ENCODE measurements around the gene MKNK1. TPM values are rescaled to one million over a fixed set of nuclear protein-coding genes. Genes with fewer than 3 reads are reported as not detected.

Gene MKNK1
- total RNA-seq, 1 experiment from 2014 or later = 40.1 TPM

DNA sequence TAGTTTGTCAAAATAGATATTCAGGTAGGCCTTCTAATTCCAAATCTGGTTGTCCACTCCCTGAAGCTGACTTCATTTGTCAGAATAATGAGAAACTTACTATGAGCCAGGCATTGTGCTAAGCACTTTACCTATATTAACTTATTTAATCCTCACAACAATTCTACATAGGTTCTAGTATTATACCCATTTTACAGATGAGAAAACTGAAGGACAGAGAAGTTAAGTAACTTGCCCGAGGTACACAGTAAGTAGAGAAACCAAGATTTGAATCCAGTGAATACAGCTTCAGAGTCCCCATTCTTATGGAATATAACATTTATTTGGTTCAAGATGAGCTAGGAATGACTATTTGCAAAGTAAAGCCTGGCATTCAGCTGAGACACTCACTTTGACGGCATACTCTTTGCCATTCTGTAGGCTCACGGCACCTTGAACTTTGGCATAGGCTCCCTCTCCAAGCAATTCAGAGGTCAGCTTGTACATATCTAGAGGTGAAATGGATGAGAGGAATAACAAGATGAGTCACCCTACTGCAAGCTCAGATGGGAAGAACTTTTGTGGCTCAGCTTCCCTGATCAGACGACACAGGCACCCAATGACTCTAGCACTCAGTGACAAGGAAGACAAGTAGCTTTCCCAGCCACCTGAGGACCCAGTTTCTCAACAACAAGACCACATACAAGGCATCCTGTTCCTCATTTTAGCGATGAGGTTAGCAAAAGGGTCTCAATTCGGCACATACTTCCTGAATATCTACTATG is 23.7 kb downstream of the MKNK1 start:
- CTCF ChIA-PET = no interaction called here
- Histone ChIP-seq H3K27ac (ENCODE audit: low read length) (no peak overlapping the region), H3K4me3 (ENCODE audit: low read depth in 2 of 2, low read length in 2 of 2) (no peak overlapping the region), H3K36me3 (ENCODE audit: control insufficient read depth, insufficient read depth, low read length) (no peaks in the 10 kb centered on the region; the same call in 1 of the 2 replicates), H3K9me3 (ENCODE audit: control insufficient read depth, insufficient read depth, low read depth, low read length) (no peaks in the 10 kb centered on the region), H3K4me1 (ENCODE audit: control insufficient read depth, insufficient read depth, low read length) (no peaks in the 10 kb centered on the region), H3K27me3 (ENCODE audit: control insufficient read depth, insufficient read depth, low read length) (no peaks in the 10 kb centered on the region)
- BruUV-seq (replicated peaks) = no TSS peak
- DNase-seq (ENCODE audit: low read depth, low spot score) = no peak
- no peak for ATAC-seq
- in situ Hi-C loops (cut with HindIII; ENCODE audit: low pct_unique_long_range_greater_than_20kb, low sequenced_read_pairs) = no loop called here
- POLR2A ChIA-PET = no interaction called here
- TF ChIP-seq, protein P1, sequence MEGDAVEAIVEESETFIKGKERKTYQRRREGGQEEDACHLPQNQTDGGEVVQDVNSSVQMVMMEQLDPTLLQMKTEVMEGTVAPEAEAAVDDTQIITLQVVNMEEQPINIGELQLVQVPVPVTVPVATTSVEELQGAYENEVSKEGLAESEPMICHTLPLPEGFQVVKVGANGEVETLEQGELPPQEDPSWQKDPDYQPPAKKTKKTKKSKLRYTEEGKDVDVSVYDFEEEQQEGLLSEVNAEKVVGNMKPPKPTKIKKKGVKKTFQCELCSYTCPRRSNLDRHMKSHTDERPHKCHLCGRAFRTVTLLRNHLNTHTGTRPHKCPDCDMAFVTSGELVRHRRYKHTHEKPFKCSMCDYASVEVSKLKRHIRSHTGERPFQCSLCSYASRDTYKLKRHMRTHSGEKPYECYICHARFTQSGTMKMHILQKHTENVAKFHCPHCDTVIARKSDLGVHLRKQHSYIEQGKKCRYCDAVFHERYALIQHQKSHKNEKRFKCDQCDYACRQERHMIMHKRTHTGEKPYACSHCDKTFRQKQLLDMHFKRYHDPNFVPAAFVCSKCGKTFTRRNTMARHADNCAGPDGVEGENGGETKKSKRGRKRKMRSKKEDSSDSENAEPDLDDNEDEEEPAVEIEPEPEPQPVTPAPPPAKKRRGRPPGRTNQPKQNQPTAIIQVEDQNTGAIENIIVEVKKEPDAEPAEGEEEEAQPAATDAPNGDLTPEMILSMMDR (IDR thresholded peaks at IDR 0.05) = no peak
- TF ChIP-seq TCF7L2 (IDR thresholded peaks at IDR 0.05; ENCODE audit: low read depth, low read length) = no peak
- TF ChIP-seq POLR2AphosphoS5 (IDR thresholded peaks at IDR 0.05; ENCODE audit: low read depth, low read length) = no peak
- TF ChIP-seq SIN3A (IDR thresholded peaks at IDR 0.05; ENCODE audit: borderline replicate concordance, insufficient read depth, low read depth, low read length) = no peak
- TF ChIP-seq, protein P2, sequence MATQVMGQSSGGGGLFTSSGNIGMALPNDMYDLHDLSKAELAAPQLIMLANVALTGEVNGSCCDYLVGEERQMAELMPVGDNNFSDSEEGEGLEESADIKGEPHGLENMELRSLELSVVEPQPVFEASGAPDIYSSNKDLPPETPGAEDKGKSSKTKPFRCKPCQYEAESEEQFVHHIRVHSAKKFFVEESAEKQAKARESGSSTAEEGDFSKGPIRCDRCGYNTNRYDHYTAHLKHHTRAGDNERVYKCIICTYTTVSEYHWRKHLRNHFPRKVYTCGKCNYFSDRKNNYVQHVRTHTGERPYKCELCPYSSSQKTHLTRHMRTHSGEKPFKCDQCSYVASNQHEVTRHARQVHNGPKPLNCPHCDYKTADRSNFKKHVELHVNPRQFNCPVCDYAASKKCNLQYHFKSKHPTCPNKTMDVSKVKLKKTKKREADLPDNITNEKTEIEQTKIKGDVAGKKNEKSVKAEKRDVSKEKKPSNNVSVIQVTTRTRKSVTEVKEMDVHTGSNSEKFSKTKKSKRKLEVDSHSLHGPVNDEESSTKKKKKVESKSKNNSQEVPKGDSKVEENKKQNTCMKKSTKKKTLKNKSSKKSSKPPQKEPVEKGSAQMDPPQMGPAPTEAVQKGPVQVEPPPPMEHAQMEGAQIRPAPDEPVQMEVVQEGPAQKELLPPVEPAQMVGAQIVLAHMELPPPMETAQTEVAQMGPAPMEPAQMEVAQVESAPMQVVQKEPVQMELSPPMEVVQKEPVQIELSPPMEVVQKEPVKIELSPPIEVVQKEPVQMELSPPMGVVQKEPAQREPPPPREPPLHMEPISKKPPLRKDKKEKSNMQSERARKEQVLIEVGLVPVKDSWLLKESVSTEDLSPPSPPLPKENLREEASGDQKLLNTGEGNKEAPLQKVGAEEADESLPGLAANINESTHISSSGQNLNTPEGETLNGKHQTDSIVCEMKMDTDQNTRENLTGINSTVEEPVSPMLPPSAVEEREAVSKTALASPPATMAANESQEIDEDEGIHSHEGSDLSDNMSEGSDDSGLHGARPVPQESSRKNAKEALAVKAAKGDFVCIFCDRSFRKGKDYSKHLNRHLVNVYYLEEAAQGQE (IDR thresholded peaks at IDR 0.05; ENCODE audit: insufficient read depth in 1 of 2, low read depth in 2 of 2, low read length in 1 of 2) = no peak
- intact Hi-C loops (cut with micrococcal nuclease; ENCODE audit: unreplicated experiment) = no loop called here

DNA sequence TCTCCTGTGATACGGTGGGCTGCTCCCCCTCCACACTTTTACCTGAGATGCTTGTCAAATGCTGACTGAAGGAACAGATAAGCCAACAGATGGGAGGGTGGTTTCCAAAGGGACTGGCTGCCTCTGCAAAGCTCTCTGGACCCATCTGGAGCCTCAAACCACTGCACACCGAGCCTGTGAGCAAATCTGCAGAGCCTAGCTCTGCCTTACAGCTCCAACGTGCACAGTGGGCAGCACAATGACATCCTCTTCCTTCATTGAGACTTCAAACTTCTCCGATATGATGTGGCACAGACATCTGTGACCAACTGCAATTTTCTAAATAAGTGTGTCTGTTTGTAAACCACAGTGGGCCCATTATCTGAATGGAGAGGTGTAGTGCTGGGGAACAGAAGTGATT is 26.4 kb downstream of the MKNK1 start:
- intact Hi-C loops (cut with micrococcal nuclease; ENCODE audit: unreplicated experiment) (no loop called here), in situ Hi-C loops (cut with HindIII; ENCODE audit: low pct_unique_long_range_greater_than_20kb, low sequenced_read_pairs) (no loop called here)
- Histone ChIP-seq H3K9me3 (ENCODE audit: control insufficient read depth, insufficient read depth, low read depth, low read length) (no peaks in the 10 kb centered on the region), H3K27ac (ENCODE audit: low read length) (no peak overlapping the region), H3K4me1 (ENCODE audit: control insufficient read depth, insufficient read depth, low read length) (no peaks in the 10 kb centered on the region), H3K4me3 (ENCODE audit: low read depth in 2 of 2, low read length in 2 of 2) (no peak overlapping the region), H3K27me3 (ENCODE audit: control insufficient read depth, insufficient read depth, low read length) (no peaks in the 10 kb centered on the region), H3K36me3 (ENCODE audit: control insufficient read depth, insufficient read depth, low read length) (no peaks in the 10 kb centered on the region; the same call in 1 of the 2 replicates)
- no TSS peak for BruUV-seq (replicated peaks)
- DNase-seq (ENCODE audit: low read depth, low spot score) (no peak), ATAC-seq (no peak)
- ChIA-PET CTCF (interaction anchor here (0.7 kb wide), 1 partner anchor 16 kb away, joined by 4 read pairs; no protein-coding TSS in a partner anchor), POLR2A (no interaction called here)
- TF ChIP-seq, protein P2 (IDR thresholded peaks at IDR 0.05; ENCODE audit: insufficient read depth in 1 of 2, low read depth in 2 of 2, low read length in 1 of 2) = no peak
- TF ChIP-seq TCF7L2 (IDR thresholded peaks at IDR 0.05; ENCODE audit: low read depth, low read length) (no peak), POLR2AphosphoS5 (IDR thresholded peaks at IDR 0.05; ENCODE audit: low read depth, low read length) (no peak), SIN3A (IDR thresholded peaks at IDR 0.05; ENCODE audit: borderline replicate concordance, insufficient read depth, low read depth, low read length) (no peak)
- TF ChIP-seq, protein P1 (IDR thresholded peaks at IDR 0.05) = no peak
